NCI-H146 treated with DMSO at 0.1 percent for 48 hours (cell line): ENCODE data around the gene ESRRG.
"Not testable (repeated sequence)": the region's sequence is repeated elsewhere in the genome, so short reads cannot be mapped to it uniquely, and the experiment has no call there.

Source experiments
- DNase-seq: peaks from one replicate; lab custom pipeline; 2025; ENCODE audit not compliant: unreplicated experiment; lab: John Stamatoyannopoulos, UW

The ESRRG gene

DNA sequence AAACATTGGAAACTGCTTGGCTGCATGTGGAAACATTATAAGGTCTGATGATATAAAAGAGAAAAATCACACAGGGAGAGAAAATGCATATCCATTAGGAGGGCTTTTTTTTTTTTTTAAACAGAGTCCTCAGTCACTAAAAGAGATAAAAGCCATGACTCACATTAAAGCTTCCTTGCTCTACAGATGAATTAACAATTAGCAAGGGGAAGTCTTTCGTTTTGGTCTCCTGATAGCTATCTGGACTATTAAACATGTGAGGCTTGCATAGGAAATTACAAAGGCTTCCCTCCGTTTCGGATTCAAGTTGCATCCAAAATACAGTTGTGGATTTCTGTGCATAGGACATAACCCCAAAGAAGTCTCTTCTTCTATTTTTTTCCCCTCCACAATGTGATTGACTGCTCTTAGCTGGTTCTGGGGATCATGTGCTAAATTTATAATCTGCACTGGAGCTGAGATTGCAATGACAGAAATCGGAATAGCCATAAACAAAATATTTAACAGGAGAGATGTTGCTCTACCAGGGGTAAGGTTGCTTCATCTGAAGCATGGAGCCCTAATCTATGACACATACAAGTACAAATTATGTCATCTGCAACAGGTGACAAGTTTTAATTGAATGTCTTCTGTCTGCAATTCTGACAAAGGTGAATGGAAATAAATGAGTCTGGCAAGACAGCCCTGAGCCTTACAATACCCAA, 146.8 kb downstream of the ESRRG start:
- no peak for DNase-seq

DNA sequence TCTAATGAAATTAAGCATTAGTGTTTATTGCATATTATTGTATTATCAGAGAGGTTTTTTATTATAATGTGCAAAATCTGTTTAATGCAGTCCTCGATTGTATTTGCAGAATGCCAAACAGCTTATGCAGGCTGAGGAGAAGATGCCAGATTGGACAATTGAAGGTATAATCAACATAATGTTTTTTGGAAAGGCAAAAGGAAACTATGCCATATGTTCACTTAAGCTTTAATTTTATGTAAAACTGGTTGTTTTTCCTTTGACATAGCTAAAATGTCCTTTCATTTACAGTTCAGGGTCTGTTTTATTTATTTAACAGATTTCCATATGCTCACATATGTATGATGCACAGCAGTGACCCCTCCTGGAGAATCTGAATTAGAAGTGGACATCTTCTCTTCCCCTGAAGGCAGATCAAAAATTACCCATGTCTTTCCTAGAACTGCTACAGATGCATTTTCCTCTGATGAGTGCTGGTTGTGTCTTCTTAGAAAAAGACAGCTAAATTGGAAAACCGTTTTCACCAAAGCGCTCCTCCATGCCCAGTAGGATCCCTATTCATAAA, 156.5 kb downstream of the ESRRG start:
- DNase-seq, result no peak

DNA sequence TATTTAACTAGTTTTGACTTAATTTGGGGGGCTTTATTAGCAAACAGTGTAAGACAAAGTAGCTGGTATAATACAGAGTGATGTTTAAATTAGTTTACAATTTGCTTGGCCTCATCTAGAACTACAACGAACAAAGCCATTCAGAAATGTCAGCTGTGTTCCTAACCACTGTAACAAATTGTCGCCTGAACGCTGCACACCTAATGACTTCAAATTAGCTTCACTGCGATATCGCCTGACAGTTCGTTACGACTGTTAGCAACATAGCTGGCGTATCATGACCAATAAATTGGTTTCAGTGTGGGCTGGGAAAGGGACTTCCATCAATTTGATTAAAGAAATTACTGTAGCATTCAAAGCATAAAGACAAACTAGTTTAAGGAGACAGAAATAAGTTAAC, 160.1 kb downstream of the ESRRG start:
- no peak for DNase-seq

GRCh38 chr1:216562383-216562782, 160.8 kb downstream of the ESRRG start:
- no peak for DNase-seq

- DNase-seq, result no peak
These were observed 162.7 kb downstream of the ESRRG start for GRCh38 chr1:216560527-216560926.

DNA sequence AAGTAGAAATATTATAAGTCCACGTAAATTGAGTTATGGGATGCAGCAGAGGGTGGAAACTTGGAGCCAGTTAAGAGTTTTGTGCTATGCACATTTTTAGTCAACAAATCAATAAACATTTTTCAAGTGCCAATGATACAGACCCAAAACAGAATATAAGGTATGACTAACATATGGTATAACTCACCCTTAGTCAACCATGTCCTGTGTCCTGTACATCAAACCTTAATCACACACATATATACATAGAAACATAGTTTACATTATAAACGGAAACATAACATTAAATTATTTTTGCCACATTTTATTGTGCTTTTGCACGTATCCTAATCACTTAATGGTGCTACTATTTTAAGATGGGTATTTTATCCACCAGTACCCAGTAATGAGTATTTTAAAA, 163.9 kb downstream of the ESRRG start:
- no peak for DNase-seq

GRCh38 chr1:216555653-216556052, 167.6 kb downstream of the ESRRG start:
- no peak for DNase-seq

DNA sequence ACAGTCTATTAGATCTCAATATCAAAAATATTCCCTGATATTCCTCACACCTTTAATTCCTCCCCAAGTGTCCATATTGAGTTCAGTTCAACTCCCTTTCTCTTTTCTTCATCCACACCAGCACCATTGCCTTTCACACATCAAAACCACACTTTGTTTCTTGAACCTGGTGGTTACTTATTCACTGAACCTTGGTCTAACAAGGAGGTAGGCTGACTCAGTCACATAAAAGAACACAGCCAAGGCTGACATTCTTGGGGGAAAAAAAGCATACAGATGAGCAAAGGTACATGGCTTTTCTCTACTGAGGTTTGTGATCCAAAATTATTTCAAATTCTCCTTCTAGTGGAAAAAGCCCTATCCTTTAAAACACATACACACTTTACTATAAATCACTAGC, 168.3 kb downstream of the ESRRG start:
- DNase-seq, result no peak

GRCh38 chr1:216553766-216554165, 169.5 kb downstream of the ESRRG start:
- no peak for DNase-seq

DNA sequence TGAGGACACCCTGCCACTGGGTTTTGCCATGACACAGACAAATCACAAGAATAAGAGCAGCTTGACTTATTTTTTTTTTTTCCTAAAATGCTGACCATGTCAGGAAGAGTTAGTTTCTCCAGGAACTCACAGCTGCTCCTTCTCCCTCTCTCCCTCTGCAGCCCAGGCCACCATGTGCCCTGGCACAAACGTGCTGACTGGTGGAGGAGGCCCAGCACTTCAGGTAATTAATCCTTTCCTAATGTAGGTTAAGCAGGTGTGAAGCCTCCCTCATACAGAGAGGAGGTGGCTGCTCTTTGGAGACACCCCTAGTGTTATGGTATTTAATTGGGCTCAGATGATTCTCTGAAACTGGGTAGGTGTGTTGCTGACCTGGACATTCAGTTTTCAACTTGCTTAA, 170.2 kb downstream of the ESRRG start:
- DNase-seq, result no peak

- no peak for DNase-seq
These were observed 173.4 kb downstream of the ESRRG start for GRCh38 chr1:216549796-216550195.

GRCh38 chr1:216542741-216543140, 180.5 kb downstream of the ESRRG start:
- no peak for DNase-seq

DNA sequence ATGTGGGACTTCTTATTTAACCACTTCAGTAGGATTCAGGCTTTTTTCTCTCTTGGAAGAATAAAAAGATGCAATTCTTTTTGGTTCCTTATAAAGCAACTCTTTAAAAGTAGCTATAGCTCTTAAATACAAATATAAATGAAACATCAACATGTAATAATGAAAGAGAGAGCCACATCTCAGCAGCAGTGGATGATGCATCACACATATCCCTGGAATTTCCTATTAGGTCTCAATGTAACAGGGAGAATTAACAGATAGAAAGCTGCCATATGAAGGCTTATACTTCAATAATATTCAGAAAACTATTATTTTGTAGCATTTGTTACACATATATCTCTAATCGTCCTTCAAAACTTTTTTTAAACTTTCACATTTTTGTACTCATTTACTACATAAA, 181.0 kb downstream of the ESRRG start:
- DNase-seq, result no peak

DNA sequence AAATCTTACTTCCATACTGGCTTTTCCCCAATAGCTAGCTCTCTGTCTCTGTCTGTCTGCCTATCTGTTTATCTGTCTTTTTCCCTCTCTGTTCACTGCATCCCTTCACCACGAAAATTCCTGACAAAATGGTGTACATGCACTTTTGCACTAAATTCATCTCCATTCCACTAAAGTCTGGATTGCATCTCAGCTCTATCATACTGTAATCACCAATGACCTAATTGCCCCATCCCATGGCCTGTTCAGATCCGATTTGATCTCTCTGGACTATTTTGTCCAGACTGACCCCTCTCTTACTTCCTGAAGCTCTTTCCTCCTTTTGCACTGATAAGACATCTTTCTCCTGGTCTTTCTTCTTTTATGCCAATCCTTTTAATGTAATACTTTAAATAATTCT, 187.5 kb downstream of the ESRRG start:
- no peak for DNase-seq

GRCh38 chr1:216535059-216535458, 188.2 kb downstream of the ESRRG start:
- no peak for DNase-seq

GRCh38 chr1:216533776-216534175, 189.5 kb downstream of the ESRRG start:
- no peak for DNase-seq

DNA sequence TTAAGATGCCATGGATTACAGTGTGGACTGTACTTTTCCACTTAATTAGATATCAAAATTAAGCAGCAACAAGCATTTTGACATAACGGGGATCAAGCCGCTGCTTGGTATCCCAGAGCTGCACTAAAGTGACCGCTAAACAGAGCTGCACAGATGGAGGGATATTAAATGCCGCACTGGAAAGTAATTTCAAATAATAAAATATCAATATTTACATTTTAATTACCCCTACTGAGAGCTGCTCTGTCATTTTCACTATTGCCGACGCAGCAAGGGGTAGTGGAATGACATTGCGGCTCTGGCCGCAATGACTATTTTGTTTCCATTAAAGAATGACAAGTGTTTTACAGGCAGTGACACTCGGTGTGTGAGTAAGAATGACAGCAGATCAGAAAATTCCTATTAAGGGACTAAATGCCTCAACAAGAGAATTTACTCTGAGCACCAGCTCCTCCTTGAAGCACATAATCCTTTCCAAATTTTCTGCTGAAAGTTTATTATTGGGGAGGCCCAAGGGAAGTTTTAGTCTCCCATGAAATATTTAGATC, 190.9 kb downstream of the ESRRG start:
- DNase-seq, result peak; percentile 73

GRCh38 chr1:216531263-216532239, 191.7 kb downstream of the ESRRG start:
- DNase-seq, result no peak

DNA sequence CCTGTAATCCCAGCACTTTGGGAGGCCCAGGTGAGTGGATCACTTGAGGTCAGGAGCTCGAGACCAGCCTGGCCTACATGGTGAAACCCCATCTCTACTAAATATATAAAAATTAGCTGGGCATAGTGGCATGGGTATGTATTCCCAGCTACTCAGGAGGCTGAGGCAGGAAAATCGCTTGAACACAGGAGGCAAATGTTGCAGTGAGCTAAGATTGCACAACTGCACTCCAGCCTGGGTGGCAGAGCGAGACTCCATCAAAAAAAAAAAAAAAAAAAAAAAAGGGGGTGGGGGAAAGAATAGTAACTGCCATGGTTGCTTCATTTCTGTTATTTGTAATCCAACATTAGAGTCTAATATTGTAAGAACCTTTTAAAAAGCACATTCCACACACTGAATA, 193.4 kb downstream of the ESRRG start:
- not testable (repeated sequence) for DNase-seq

- DNase-seq, result no peak
These were observed 194.4 kb downstream of the ESRRG start for GRCh38 chr1:216528816-216529215.

DNA sequence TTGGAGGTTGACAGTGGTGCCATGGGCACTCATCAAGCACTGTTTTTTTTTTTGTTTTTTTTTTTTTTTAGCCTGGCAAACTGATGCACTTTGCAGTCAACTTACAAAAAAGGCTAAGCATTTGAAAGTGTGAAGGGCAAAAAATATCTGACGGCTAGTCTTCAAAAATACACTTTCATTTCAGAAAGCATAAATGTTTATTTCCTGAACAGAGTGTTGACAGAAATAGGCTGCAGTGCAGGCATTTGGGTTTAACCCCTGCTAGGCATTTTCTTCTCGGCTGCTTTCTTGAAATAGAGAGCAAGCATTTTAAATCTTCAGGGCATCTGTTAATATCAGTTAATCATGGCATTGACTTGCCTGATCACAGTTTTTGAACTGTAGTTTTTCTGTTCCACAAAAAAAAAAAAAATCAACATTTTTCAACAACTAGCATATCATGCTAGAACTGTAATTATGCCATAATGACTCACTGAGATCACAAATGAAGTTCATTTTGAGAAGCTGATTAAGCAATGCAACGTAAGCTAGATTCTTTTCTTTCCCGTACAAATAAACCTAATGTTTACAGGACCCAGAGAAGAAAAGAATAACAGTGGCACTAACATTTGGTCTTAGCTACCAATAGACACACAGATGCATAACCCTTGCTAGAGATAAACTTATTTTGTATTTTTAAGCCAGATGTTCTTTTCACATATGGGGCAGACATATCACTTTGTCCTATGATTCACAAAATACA, 199.6 kb downstream of the ESRRG start:
- DNase-seq, result no peak
